Neutrophil (primary cell): ENCODE measurements around the gene GUCD1.
"Not testable (repeated sequence)": the region's sequence is repeated elsewhere in the genome, so short reads cannot be mapped to it uniquely, and the experiment has no call there.

Experiments used
- H3K27ac ChIP-seq: fragments of 200-600 bp; sonication (generic); 2 replicates; pipeline ENCODE4 v1.5.1; 2016; ENCODE audit warnings: mild to moderate bottlenecking, moderate library complexity
- H3K27me3 ChIP-seq: fragments of 200-600 bp; sonication (generic); 2 replicates; pipeline ENCODE4 v1.6.0; 2016; ENCODE audit warnings: mild to moderate bottlenecking
- H3K36me3 ChIP-seq: fragments of 200-600 bp; sonication (generic); 2 replicates; pipeline ENCODE4 v1.5.1; 2017
- H3K4me1 ChIP-seq, 2 experiments: fragments of 200-600 bp in 1 of 2; sonication (generic) in 1 of 2; 1 replicate in 1 of 2; 2 replicates in 1 of 2; pipeline versions ENCODE4 v1.5.1 to v1.6.1; 2013 to 2016; ENCODE audit warnings: low read depth in 1 of 2, low read length in 1 of 2, mild to moderate bottlenecking in 1 of 2, moderate library complexity in 1 of 2; ENCODE audit not compliant: control insufficient read depth in 1 of 2, insufficient read depth in 1 of 2
- H3K4me3 ChIP-seq, 2 experiments: fragments of 200-600 bp in 1 of 2; sonication (generic) in 1 of 2; 1 replicate in 1 of 2; 2 replicates in 1 of 2; pipeline ENCODE4 v1.5.1; 2013 to 2016; ENCODE audit warnings: low read depth in 1 of 2, low read length in 1 of 2, mild to moderate bottlenecking in 1 of 2, moderate library complexity in 1 of 2
- H3K9me3 ChIP-seq: fragments of 200-600 bp; sonication (generic); 2 replicates; pipeline ENCODE4 v1.5.1; 2016
- TF ChIP-seq, protein P1 (sequence below): fragments of 200-600 bp; sonication (generic); IDR thresholded peaks from 2 replicates; pipeline ENCODE4 v1.5.1; 2016; ENCODE audit warnings: antibody characterized with exemption

GUCD1 gene

GRCh38 chr22:24559471-24559870, 4.5 kb upstream of the GUCD1 start:
- Histone ChIP-seq H3K4me3 (no peak overlapping the region), H3K36me3 (peaks cover 34% of the 10 kb centered on the region), H3K9me3 (no peaks in the 10 kb centered on the region), H3K27ac (no peak overlapping the region), H3K27me3 (no peaks in the 10 kb centered on the region), H3K4me1 (peaks cover 15 to 17% of the 10 kb centered on the region in 2 experiments)
- TF ChIP-seq, protein P1, sequence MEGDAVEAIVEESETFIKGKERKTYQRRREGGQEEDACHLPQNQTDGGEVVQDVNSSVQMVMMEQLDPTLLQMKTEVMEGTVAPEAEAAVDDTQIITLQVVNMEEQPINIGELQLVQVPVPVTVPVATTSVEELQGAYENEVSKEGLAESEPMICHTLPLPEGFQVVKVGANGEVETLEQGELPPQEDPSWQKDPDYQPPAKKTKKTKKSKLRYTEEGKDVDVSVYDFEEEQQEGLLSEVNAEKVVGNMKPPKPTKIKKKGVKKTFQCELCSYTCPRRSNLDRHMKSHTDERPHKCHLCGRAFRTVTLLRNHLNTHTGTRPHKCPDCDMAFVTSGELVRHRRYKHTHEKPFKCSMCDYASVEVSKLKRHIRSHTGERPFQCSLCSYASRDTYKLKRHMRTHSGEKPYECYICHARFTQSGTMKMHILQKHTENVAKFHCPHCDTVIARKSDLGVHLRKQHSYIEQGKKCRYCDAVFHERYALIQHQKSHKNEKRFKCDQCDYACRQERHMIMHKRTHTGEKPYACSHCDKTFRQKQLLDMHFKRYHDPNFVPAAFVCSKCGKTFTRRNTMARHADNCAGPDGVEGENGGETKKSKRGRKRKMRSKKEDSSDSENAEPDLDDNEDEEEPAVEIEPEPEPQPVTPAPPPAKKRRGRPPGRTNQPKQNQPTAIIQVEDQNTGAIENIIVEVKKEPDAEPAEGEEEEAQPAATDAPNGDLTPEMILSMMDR = no peak

- Histone ChIP-seq H3K9me3 (no peaks in the 10 kb centered on the region), H3K4me3 (peak within 1 kb of the TSS; percentile 93 to 98), H3K27ac (peak within 1 kb of the TSS; percentile 99), H3K36me3 (peaks cover 26% of the 10 kb centered on the region), H3K4me1 (peaks cover 46 to 47% of the 10 kb centered on the region in 2 experiments), H3K27me3 (no peaks in the 10 kb centered on the region)
- TF ChIP-seq, protein P1 = peak; percentile 59
Measured at GRCh38 chr22:24555165-24556039, 464 bp upstream of the GUCD1 start, which contains the start of gene SNRPD3. TSS of gene SNRPD3 (plus strand) at chr22:24555999. CDS start at chr22:24557675, 1,676 bp downstream.

DNA sequence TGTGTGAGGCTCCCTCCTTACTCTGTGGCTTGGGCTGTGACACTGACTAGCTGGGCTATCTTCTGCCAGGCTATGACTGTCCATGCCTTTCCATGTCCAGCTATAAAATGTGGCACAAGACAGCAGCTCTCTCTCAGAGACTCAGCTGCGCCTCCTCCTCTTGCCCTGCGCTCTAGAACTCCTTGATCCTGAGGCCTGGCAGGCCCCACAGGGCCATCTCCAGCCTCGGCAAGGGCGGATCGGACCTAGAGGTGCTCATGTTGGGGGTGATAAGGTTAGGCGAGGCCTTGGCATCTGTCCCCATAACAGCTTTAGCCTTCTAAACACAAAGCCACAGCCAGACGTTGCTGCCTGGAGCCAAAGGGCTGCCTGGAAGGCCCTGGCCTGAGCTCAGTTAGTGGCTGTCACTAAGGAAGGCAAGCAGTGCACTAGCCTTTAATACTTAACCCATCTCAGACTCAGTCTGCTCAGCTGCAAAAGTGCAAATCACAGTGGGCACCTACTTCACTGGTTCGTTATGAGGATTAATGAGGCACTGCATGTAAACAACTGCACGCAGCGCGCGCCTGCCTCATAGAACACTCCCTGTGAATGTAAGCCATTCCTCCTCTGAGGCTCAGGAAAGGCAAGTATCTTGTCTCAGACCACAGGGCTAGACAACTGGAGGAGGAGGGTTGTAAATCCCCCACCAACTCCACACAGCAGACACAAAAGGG, 1.2 kb downstream of the GUCD1 start:
- Histone ChIP-seq H3K36me3 (peaks cover 31% of the 10 kb centered on the region), H3K4me1 (peaks cover 55 to 56% of the 10 kb centered on the region in 2 experiments), H3K9me3 (no peaks in the 10 kb centered on the region), H3K27ac (peak overlapping the region; percentile 99), H3K4me3 (peak overlapping the region; percentile 93 to 98), H3K27me3 (no peaks in the 10 kb centered on the region)
- TF ChIP-seq, protein P1 = no peak

GRCh38 chr22:24552503-24553286, 2.2 kb downstream of the GUCD1 start:
- H3K27me3 ChIP-seq, H3K4me3 ChIP-seq, H3K9me3 ChIP-seq: not testable (repeated sequence)
- Histone ChIP-seq H3K4me1 (peaks cover 55 to 56% of the 10 kb centered on the region in 2 experiments), H3K36me3 (peaks cover 33% of the 10 kb centered on the region), H3K27ac (peak overlapping the region; percentile 99)

- Histone ChIP-seq H3K4me3 (no peak overlapping the region), H3K27ac (peak overlapping the region; percentile 81), H3K27me3 (no peaks in the 10 kb centered on the region), H3K36me3 (peaks cover 47% of the 10 kb centered on the region), H3K4me1 (peaks cover 41 to 44% of the 10 kb centered on the region in 2 experiments), H3K9me3 (no peaks in the 10 kb centered on the region)
- TF ChIP-seq, protein P1 = no peak
Measured at GRCh38 chr22:24550902-24551435, 4.0 kb downstream of the GUCD1 start.
